T47D (cell line): ENCODE results near the gene TTC21B.
A peak's percentile ranks its signal among the peaks of the same experiment; 100 is the strongest.

Source experiments
- DNase-seq, 2 experiments: peaks; one replicate each; pipeline versions ENCODE4 v3.0.0 to v3.0.0-alpha.2; 2011 to 2012; ENCODE audit warnings: low read depth in 1 of 2, low spot score in 1 of 2
- JUND ChIP-seq: IDR thresholded peaks from 2 replicates; pipeline ENCODE4 v1.6.1; 2012; ENCODE audit warnings: low read depth
- in situ Hi-C: cut with HindIII; loops from 2 replicates; pipeline ENCODE4 v1.10.0; 2016; ENCODE audit warnings: low sequenced_read_pairs, low pct_unique_long_range_greater_than_20kb

The TTC21B gene

GRCh38 chr2:165953306-165953654, 296 bp downstream of the TTC21B start:
- peak; percentile 46 to 70 for DNase-seq
- in situ Hi-C loops = no loop called here

GRCh38 chr2:165952741-165953211, 800 bp downstream of the TTC21B start:
- TF ChIP-seq JUND = no peak
- peak in 1 of 2 experiments; percentile 5 for DNase-seq
- in situ Hi-C loops = no loop called here

More at GRCh38 chr2:165953306-165953654, 296 bp downstream of the TTC21B start:
- no peak for TF ChIP-seq JUND

DNA sequence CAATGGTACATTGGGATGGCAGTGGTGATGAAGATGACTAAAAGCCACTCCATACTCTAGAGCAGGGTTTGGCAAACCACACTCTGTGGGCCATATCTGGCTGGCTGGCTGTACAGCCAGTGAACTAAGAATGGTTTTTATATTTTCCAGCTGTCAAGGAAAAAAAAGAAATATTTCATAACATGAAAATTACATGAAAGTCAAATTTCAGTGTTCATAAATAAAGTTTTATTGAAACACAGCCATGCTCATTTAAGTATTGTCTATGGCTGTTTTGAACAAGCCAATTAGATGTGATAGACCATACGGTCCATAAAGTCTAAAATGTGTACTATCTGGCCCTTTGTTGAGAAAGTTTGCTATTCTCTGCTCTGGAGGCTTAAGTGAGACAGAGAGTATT, 1.5 kb downstream of the TTC21B start:
- no peak for DNase-seq
- no peak for TF ChIP-seq JUND
- in situ Hi-C loops = no loop called here

- TF ChIP-seq JUND = no peak
- no peak for DNase-seq
- in situ Hi-C loops = no loop called here
Observed at GRCh38 chr2:165950438-165950837, 3.1 kb downstream of the TTC21B start.

- no peak for DNase-seq
- in situ Hi-C loops = no loop called here
- TF ChIP-seq JUND = no peak
Observed at GRCh38 chr2:165941827-165942226, 11.7 kb downstream of the TTC21B start.

DNA sequence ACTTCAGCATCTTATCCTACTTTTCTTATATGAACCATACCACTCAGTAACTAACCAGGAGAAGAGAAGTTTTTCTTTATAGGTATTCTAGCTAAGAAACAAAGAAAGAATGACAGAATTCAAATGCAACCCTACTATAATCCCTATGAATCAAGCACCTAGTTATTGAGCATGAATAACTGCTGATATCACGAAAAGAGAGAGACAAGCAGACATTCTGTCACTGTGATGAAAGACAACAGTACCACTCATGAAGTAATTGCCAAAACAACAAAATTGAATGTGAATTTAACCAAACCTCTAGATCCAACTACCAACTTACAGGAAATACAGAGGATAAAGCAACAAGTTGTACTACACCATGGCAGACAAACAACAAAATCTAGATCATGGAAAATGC, 15.3 kb downstream of the TTC21B start:
- no peak for TF ChIP-seq JUND
- in situ Hi-C loops = no loop called here
- no peak for DNase-seq

GRCh38 chr2:165933211-165933910, 20.2 kb downstream of the TTC21B start:
- no peak for DNase-seq
- in situ Hi-C loops = no loop called here
- TF ChIP-seq JUND = no peak

GRCh38 chr2:165927774-165928173, 25.8 kb downstream of the TTC21B start:
- TF ChIP-seq JUND = no peak
- in situ Hi-C loops = no loop called here
- no peak for DNase-seq

DNA sequence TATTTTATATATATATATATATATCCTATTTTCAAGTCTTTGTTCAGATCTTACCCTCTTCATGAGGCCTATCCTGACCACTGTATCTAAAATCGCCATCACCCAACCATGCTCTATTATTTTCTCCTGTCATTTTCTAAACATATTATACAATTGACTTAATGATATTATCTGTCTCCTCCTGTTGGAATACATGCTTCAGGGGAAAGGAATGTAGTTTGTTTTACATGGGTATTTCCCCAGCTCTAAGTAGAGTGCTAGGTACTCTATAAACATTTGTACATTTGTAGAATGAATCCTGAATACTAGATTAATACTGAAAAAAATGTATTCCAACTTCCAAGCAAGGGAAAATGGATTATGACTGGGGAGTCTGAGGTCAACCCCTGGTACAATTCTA, 26.2 kb downstream of the TTC21B start:
- peak; percentile 1 to 36 for DNase-seq
- peak; percentile 72; the same call in 1 of the 2 replicates for TF ChIP-seq JUND
- in situ Hi-C loops = no loop called here

DNA sequence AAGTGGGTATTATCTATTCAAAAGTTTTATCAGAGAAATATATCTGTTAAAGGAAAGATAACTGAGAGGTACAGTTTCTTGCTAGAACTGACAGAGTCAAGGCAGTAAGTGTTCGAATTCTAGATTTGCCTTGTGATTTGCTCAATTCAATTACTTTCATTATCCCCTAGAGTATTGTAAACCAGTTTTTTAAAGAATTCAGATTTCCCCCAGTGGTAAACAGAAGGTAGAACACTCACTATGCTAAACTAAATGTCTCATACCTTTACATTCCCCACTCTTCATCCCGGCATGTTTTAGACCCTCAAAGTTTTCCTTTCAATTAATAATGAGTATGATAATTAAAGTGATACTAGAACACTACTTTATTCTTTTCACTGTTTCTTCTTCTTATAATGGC, 28.6 kb downstream of the TTC21B start:
- in situ Hi-C loops = no loop called here
- DNase-seq = no peak
- TF ChIP-seq JUND = no peak

- in situ Hi-C loops = no loop called here
- no peak for TF ChIP-seq JUND
- no peak for DNase-seq
Observed at GRCh38 chr2:165920748-165921147, 32.8 kb downstream of the TTC21B start.

DNA sequence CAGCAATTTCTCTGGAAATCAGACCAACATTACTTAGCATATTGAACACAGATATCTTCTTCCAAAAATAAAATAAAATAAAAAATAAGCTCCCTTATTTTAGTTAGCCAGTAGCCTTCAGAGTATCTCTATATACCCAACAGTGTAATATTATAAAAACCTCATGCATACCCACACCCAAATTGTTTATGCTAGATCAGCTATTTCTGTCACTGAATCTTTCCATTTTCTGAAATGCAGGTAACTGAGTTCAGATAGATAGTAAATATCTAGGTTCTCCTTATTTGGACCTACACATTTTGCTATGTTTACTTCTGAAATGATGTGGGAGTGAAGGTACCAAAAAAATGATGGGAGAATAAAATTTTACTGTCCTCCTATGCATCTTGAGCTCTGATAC, 39.9 kb downstream of the TTC21B start:
- DNase-seq = no peak
- in situ Hi-C loops = no loop called here
- TF ChIP-seq JUND = no peak

DNA sequence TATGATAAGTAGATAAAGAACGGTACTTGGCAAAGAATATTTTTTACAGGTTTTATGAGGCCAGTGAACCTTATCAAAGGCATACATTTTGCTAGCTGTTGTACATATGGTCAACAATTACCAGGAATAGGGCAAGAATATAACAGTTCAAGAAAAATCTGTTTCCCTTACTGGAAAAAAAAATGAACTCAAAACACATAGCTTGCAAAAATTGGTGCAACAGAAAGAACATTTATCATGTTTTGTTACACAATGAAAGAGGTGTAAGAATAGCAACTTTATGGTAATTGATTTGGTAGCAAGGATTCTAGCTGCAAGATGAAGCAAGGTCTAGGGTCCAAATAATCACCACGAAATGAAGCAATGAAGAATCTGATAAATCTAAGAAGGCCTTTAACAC, 41.6 kb downstream of the TTC21B start:
- TF ChIP-seq JUND = no peak
- in situ Hi-C loops = no loop called here
- no peak for DNase-seq

GRCh38 chr2:165911231-165911630, 42.3 kb downstream of the TTC21B start:
- TF ChIP-seq JUND = no peak
- in situ Hi-C loops = no loop called here
- no peak for DNase-seq
